ACHN (cell line): ENCODE results near the gene SEC14L5.

Experiments used
- DNase-seq: peaks from one replicate; pipeline ENCODE4 v3.0.0-alpha.2; 2015
- in situ Hi-C: cut with HindIII; loops from 2 replicates; pipeline ENCODE4 v1.10.0; 2017; ENCODE audit warnings: low sequenced_read_pairs, low pct_ligation_motif_present, low pct_unique_long_range_greater_than_20kb

SEC14L5 gene

GRCh38 chr16:4957720-4958509 is at the start of gene SEC14L5:
Gene SEC14L5 (plus strand): TSS chr16:4958330. CDS start chr16:4959324, 994 bp downstream.
- DNase-seq: peak; percentile 99
- in situ Hi-C loops: no loop called here

DNA sequence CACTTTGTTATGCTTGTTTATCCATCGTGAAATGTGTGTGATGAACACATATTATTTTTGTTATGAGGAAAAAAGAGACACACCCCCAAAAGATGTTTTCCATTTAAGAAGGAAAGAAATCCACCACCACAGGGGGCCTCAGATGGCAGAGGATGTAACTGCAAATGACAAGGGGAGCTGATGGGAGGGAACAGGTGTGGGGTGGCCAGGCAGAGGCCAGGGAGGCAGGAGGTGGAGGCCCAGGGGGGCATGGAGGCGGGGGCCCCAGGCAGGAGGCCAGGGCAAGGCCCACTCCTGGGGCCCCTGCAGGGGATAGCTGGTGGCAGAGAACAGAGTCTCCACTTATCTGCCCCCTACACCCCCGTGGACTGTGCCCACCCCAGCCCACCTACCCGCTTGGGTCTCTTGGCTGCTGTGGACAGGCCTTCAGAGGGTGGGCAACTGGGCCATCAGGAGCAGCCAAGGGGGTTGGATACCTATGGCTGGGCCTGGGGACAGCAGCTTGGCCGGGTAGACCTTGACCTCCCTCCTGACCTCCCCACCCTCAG is 49.2 kb upstream of the SEC14L5 start:
- no peak for DNase-seq
- in situ Hi-C loops: no loop called here

DNA sequence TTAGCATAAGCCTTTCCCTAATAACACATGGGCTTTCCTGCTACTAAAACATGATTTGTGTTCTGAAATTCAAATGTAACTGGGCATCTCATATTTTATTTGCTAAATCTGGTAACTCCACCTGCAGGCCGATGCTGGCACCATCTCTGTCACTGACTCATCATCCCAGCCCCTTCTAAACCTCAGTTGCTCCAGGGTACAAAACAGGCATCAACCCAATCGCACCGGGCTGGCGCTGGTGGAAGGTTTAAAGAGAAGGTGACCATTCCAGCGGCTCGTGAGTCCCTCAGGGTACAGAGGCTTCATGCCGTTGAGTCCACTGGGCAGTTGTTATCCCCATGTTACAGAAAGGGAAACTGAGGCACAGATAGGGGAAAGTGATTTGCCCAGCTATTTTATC is 48.3 kb upstream of the SEC14L5 start:
- in situ Hi-C loops: no loop called here
- no peak for DNase-seq

DNA sequence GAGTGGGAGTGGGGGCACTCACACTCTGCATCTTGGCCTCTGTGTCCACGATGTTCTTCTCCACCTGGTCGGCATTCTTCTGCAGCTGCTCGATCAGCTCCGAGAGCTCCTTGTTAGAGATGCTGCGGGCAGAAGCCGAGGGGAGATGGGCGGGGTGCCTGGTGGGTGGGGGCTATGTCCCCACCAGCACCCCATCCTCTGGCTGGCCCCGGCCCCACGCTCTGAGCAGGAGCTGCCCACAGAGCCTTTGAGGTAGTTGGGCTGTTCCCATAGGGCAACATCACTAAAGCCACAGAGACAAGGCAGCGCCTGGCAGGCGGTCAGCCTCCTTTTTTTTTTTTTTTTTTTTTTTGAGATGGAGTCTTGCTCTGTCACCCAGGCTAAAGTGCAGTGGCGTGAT is 47.3 kb upstream of the SEC14L5 start:
- DNase-seq: no peak
- in situ Hi-C loops: no loop called here

DNA sequence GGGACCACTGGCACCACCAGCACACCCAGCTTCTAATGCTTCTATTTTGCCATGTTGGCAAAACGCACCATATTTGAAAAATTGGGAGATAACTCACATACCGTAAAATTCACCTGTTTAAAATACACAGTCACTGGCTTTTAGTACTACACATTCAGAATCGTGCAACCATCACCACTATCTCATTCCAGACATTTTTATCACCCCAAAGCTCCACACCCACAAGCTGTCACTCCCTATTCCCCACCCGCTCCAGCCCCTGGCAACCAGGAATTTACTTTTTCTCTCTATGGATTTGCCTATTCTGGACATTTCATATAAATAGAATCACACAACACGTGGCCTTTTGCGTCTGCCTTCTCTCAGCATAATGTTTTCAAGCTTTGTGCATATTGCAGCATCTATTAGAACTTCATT is 46.2 kb upstream of the SEC14L5 start:
- DNase-seq: no peak
- in situ Hi-C loops: no loop called here

DNA sequence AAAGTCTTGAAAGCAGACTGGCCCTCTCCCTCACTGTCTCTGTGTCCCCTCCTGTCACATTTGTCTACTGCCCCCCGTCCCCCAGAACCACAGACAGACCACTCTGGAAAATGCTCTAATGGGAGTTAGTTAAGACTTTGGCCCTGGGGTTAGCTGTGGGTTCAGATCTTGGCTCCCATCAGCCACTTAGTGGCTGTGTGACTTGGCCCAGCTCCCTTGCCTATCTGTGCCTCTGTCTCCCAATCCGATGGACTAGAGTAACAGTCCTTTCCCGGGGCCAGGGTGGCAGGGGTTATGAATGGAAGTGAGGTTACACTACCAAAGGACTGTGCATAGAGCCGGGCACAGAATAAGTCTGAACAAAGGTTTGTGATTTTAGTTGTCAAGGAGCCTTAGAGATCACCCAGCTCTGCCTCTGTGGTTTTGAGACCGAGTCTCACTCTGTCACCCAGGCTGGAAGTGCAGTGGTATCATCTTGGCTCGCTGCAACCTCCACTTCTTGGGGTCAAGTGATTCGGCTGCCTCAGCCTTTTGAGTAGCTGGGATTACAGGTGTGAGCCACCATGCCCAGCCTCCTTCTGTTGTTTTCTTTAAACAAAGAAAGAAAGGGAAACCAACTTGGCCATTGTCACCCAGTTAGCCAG is 44.9 kb upstream of the SEC14L5 start:
- DNase-seq: no peak
- in situ Hi-C loops: no loop called here

- DNase-seq: no peak
- in situ Hi-C loops: no loop called here
Observed at GRCh38 chr16:4913774-4914525, 44.2 kb upstream of the SEC14L5 start.

GRCh38 chr16:4914528-4915225 is 43.5 kb upstream of the SEC14L5 start:
- no peak for DNase-seq
- in situ Hi-C loops: no loop called here

DNA sequence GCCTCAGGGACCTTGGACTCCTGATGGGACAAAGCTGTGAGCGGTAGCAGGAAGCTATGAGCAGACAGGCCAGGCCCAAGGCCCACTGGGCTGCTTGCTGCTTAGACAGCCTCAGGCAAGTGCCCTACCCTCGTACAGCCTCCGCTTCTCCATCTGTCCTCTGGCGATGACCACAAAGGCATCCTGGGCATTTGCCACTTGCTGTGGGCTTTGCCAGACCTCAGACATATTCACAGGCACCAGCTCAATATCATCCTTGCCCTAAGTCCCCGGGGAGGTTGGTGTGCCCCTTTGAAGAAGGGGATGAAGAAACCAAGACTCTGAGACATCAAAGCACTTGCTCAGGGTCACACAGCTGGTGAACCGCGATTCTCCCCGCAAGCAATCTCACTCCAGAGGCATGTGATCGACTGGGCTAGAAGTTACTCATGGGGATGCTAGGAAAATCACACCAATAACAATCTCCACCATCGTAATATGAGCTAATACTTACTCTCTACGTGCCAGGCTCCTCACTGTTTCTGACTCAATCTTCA is 42.8 kb upstream of the SEC14L5 start:
- peak; percentile 46 for DNase-seq
- in situ Hi-C loops: no loop called here

- in situ Hi-C loops: no loop called here
- DNase-seq: no peak
Observed at GRCh38 chr16:4917117-4917516, 41.0 kb upstream of the SEC14L5 start.

DNA sequence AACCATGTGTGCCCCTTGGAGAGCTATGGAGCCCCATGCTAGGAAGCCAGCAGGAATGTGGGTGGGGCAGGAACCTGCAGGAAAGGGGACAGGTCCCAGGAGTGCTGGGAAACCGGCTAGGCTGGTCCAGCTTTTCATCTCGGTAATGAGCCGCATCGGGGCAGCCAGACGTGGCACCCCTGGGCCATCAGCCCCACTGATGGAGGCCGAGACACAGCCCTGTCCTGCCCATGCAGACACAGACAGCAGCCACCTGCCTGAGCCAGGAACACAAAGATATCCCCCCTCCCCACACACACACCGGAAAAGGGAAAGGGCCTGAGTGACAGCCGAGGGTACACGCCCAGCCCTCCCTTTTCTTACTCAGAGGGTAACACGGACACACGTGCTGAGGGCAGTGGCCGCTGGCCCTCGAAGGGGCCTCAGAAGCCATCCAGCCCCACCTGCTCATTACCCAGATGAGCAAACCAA is 39.3 kb upstream of the SEC14L5 start:
- DNase-seq: no peak
- in situ Hi-C loops: no loop called here

- in situ Hi-C loops: no loop called here
- no peak for DNase-seq
Observed at GRCh38 chr16:4920826-4921225, 37.3 kb upstream of the SEC14L5 start.

- no peak for DNase-seq
- in situ Hi-C loops: no loop called here
Observed at GRCh38 chr16:4922721-4923342, 35.3 kb upstream of the SEC14L5 start.

GRCh38 chr16:4923853-4924252 is 34.3 kb upstream of the SEC14L5 start:
- in situ Hi-C loops: no loop called here
- DNase-seq: no peak

DNA sequence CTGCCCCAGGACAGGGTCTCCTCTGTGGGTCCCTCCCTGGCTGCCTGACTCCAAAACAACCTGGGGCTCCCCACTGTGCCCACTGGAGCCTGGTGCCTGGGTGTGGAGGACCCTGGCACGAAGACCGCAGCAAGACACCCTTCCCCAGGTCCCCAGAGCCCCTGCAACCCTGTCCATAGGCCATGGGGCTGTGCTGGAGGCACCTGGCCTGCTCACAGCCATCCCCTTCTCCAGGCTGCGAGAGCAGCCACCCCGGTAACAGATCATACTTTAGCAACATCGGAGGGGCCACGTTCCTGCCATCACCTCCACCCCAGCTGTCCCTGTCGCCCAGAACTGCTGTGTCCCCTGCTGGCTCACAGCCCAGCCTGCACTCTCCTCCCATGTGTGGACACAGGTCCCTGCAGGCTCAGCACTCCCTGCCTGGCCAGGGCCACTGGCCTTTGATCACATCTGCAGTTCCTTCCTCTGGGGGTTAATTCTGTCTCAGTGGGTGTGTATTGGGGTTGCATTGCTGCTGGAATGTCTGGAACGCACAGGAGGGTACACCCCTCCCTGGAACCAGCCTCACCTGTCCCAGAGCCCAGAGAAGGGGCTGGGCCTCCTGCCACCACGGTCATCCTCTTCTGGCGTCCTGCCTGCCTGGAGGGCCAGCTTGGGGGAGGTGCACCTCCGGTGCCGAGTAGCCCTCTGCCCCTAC is 33.4 kb upstream of the SEC14L5 start:
- in situ Hi-C loops: no loop called here
- DNase-seq: no peak

- no peak for DNase-seq
- in situ Hi-C loops: no loop called here
Observed at GRCh38 chr16:4925293-4925607, 32.9 kb upstream of the SEC14L5 start.

DNA sequence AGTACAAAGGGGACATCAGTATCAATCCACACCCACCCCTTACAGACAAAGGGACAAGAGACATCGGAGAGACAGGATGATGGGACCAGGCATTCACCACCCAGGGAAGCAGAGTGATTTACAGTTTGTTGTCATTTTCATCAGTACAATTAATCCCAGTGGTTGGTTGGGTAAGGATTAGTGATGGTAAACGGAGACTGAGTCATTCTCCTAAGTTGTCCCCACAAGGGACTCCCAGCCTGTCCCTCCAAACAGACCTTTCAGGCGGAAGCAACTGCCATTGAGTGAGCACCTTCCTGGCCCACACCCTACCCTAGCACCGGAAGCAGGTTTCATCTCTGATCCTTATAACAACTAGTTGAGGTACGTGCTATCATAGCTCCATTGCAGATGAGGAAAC is 32.3 kb upstream of the SEC14L5 start:
- in situ Hi-C loops: no loop called here
- no peak for DNase-seq

DNA sequence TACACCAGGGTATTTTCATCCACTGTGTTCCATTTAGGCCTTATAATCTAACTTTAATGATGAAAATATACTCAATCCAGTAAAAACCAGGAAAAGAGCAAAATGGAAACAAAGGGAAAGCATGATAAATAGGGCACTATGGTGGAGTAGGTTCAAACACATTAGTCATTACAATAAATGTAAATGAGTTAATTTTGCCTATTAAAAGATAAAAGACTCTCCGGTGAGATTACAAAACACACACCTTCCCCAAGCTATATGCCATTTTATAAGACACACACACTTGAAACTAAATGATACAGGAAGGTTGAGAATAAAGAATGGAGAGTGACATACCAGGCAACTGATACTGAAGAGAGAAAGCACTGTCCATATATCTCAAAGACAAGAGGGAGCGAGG is 31.2 kb upstream of the SEC14L5 start:
- in situ Hi-C loops: no loop called here
- no peak for DNase-seq
